Ovary (tissue), 9 donors: ENCODE measurements around the gene MTAP. TPM values are rescaled to one million over a fixed set of nuclear protein-coding genes. Genes with fewer than 3 reads are reported as not detected.

Source experiments
- DNase-seq, 5 donors: peaks; one replicate each; pipeline ENCODE4 v3.0.0-alpha.2; 2019 to 2020
- H3K27ac ChIP-seq, 2 donors: fragments of 200-600 bp; one replicate each; pipeline versions ENCODE4 v1.5.1 to v1.8.0; 2019 to 2022
- H3K27me3 ChIP-seq: fragments of 200-600 bp; one replicate; pipeline ENCODE4 v1.8.0; 2022
- H3K36me3 ChIP-seq: fragments of 200-600 bp; sonication (generic); one replicate; pipeline ENCODE4 v1.5.1; 2019
- H3K4me1 ChIP-seq: one replicate; pipeline ENCODE4 v1.8.1; 2013; ENCODE audit warnings: mild to moderate bottlenecking, moderate library complexity; ENCODE audit not compliant: insufficient read depth
- H3K4me3 ChIP-seq: fragments of 200-600 bp; sonication (generic); one replicate; pipeline ENCODE4 v1.5.1; 2017
- H3K9me3 ChIP-seq, 2 donors: fragments of 200-600 bp in 1 of 2; sonication (generic) in 1 of 2; one replicate each; pipeline versions ENCODE4 v1.5.1 to v1.8.1; 2013 to 2019; ENCODE audit warnings: mild to moderate bottlenecking in 1 of 2, moderate library complexity in 1 of 2
- EP300 ChIP-seq: sonication (generic); formaldehyde crosslinking; IDR thresholded peaks from one replicate; pipeline ENCODE4 v1.6.1; 2017; ENCODE audit warnings: antibody characterized with exemption
- POLR2A ChIP-seq: fragments of 450-650 bp; IDR thresholded peaks from one replicate; pipeline ENCODE4 v1.6.1; 2017; ENCODE audit warnings: antibody characterized with exemption, mild to moderate bottlenecking, moderate library complexity
- WGBS, 3 donors: extraction: QIAGEN DNeasy Blood & Tissue Kit in 1 of 3; methylation state at CpG; one replicate each; pipeline versions ENCODE4 v1.1.5 to v1.1.7; 2013 to 2017; 5-methylcytosine and 5-hydroxymethylcytosine counted together
- intact Hi-C, 4 donors: fragments of 100-400 bp; cut with DNase I; formaldehyde crosslinking; loops; one replicate each; pipeline versions ENCODE4 v1.11.0 to v1.15.1; 2022 to 2023
- polyA plus RNA-seq, 2 donors: library from polyadenylated mRNA; stranded (reverse); fragments of 200-250 nt in 1 of 2; fragments of 350-450 nt in 1 of 2; fragmentation: Illumina TruSeq in 1 of 2; extraction: RNeasy Lipid Tissue Mini Kit (QIAGEN cat#74804) in 1 of 2; gene quantifications; one replicate each; pipeline ENCODE4 v1.2.3, GENCODE V29; 2013 to 2014
- total RNA-seq, 7 donors: library from RNA; depleted of rRNA in 2 of 7; stranded (reverse); fragments of >200 nt in 2 of 7; fragmentation: NEBNext Ultra II Directional in 3 of 7; extraction: Animal tissue kit (Norgen Biotek cat#: 25700) in 3 of 7; gene quantifications; one replicate each; pipeline versions ENCODE4 v1.1.0 to v1.2.4, GENCODE V29; 2016 to 2023
- TF ChIP-seq, protein P1 (sequence below), 3 donors: fragments of 450-650 bp in 2 of 3; fragments of 200-600 bp in 1 of 3; IDR thresholded peaks; one replicate each; pipeline versions ENCODE4 v1.5.1 to v1.8.0; 2016 to 2022; ENCODE audit warnings: antibody characterized with exemption in 3 of 3, mild to moderate bottlenecking in 1 of 3
- donor health status: DM: no; HTN: no; CAD: no; lungs with moderate emphysema.
- donor health status: DM: no; HTN: no; CAD: no.
- donor health status: Bipolar disorder and iron deficiency.
- donor health status: DM: yes; HTN: yes; CAD: no.
- donor health status: DM: no; HTN: no; CAD: no.
- donor health status: DM: yes; HTN: yes; CAD: no.

MTAP gene
- total and polyA plus RNA-seq, 9 donors, result 12.2 to 43.3 (median 34.0) TPM

- Histone ChIP-seq H3K36me3 (no peaks in the 10 kb centered on the region), H3K27ac (no peak overlapping the region), H3K4me1 (no peaks in the 10 kb centered on the region), H3K9me3 (no peaks in the 10 kb centered on the region), H3K4me3 (no peak overlapping the region), H3K27me3 (no peaks in the 10 kb centered on the region)
- DNase-seq, result no peak
- TF ChIP-seq POLR2A, result no peak
- no peak for TF ChIP-seq EP300
- TF ChIP-seq, protein P1, sequence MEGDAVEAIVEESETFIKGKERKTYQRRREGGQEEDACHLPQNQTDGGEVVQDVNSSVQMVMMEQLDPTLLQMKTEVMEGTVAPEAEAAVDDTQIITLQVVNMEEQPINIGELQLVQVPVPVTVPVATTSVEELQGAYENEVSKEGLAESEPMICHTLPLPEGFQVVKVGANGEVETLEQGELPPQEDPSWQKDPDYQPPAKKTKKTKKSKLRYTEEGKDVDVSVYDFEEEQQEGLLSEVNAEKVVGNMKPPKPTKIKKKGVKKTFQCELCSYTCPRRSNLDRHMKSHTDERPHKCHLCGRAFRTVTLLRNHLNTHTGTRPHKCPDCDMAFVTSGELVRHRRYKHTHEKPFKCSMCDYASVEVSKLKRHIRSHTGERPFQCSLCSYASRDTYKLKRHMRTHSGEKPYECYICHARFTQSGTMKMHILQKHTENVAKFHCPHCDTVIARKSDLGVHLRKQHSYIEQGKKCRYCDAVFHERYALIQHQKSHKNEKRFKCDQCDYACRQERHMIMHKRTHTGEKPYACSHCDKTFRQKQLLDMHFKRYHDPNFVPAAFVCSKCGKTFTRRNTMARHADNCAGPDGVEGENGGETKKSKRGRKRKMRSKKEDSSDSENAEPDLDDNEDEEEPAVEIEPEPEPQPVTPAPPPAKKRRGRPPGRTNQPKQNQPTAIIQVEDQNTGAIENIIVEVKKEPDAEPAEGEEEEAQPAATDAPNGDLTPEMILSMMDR (IDR thresholded peaks at IDR 0.05), result no peak
- intact Hi-C loops, result loop anchor here in 2 of 4 donors (5.0 to 10.0 kb wide), 2 partner anchors 471 to 474 kb away; no protein-coding TSS in a partner anchor
- WGBS, 3 donors, result 59 to 64% (median 62%) methylated on average over 6 of the region's 6 CpGs
Observed at GRCh38 chr9:21788752-21789151, 13.7 kb upstream of the MTAP start.

- peak in 2 of 5 donors; percentile 26 to 57 for DNase-seq
- TF ChIP-seq EP300, result no peak
- TF ChIP-seq, protein P1 (IDR thresholded peaks at IDR 0.05), result peak; percentile 39 to 71 (median 69)
- WGBS, 3 donors, result 0% methylated on average over 2 of the region's 2 CpGs
- Histone ChIP-seq H3K9me3 (no peaks in the 10 kb centered on the region), H3K4me3 (peak overlapping the region; percentile 16), H3K4me1 (no peaks in the 10 kb centered on the region), H3K27me3 (no peaks in the 10 kb centered on the region), H3K27ac (no peak overlapping the region), H3K36me3 (no peaks in the 10 kb centered on the region)
- intact Hi-C loops, result loop anchor here (5.0 to 10.0 kb wide), 2 partner anchors 472 to 475 kb away; no protein-coding TSS in a partner anchor
Observed at GRCh38 chr9:21789541-21790037, 12.8 kb upstream of the MTAP start.

- H3K4me3 ChIP-seq, result no peak overlapping the region
- no peak for DNase-seq
- peaks cover 3% of the 10 kb centered on the region for H3K27me3 ChIP-seq
- H3K9me3 ChIP-seq, result no peaks in the 10 kb centered on the region
- WGBS, 3 donors, result 52 to 58% (median 55%) methylated on average over 2 of the region's 2 CpGs
- H3K4me1 ChIP-seq, result no peaks in the 10 kb centered on the region
- no peaks in the 10 kb centered on the region for H3K36me3 ChIP-seq
- no peak for TF ChIP-seq POLR2A
- TF ChIP-seq, protein P1 (IDR thresholded peaks at IDR 0.05), result no peak
- no peak for TF ChIP-seq EP300
- intact Hi-C loops, result no loop called here
- no peak overlapping the region for H3K27ac ChIP-seq
Observed at GRCh38 chr9:21795483-21795882, 7.0 kb upstream of the MTAP start.

DNA sequence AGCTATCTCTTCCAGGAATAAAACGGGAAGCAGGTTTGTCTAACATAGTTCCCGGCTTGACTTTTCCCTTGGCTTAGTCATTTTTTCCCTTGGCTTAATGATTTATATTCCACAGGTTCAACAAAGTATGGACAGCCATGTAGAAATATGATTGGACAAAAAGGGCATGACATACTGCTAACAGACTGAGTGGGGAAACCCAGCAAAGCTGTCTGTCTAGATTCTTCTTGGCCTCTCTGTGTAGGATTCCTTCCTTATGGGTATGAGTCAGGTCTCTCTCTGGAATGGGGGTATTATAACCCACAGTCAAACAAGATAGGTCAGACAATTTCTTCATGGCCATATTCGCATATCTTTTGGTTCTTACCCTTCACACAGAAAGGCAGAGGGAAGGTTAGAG, 5.7 kb upstream of the MTAP start:
- Histone ChIP-seq H3K36me3 (no peaks in the 10 kb centered on the region), H3K27me3 (peaks cover 3% of the 10 kb centered on the region), H3K4me3 (no peak overlapping the region), H3K9me3 (no peaks in the 10 kb centered on the region), H3K4me1 (peaks cover 2% of the 10 kb centered on the region), H3K27ac (no peak overlapping the region)
- DNase-seq, result no peak
- intact Hi-C loops, result no loop called here
- WGBS, 3 donors, result 43 to 51% (median 48%) methylated on average over 3 of the region's 3 CpGs
- TF ChIP-seq, protein P1 (IDR thresholded peaks at IDR 0.05), result no peak
- no peak for TF ChIP-seq EP300
- TF ChIP-seq POLR2A, result no peak
